ENCODE results near the gene ADAMTS5. TPM values are rescaled to one million over a fixed set of nuclear protein-coding genes. Genes with fewer than 3 reads are reported as not detected.

The ADAMTS5 gene
- total RNA-seq, 4 donors from 2014 or later, result 14.4 to 34.5 (median 20.8) TPM

DNA sequence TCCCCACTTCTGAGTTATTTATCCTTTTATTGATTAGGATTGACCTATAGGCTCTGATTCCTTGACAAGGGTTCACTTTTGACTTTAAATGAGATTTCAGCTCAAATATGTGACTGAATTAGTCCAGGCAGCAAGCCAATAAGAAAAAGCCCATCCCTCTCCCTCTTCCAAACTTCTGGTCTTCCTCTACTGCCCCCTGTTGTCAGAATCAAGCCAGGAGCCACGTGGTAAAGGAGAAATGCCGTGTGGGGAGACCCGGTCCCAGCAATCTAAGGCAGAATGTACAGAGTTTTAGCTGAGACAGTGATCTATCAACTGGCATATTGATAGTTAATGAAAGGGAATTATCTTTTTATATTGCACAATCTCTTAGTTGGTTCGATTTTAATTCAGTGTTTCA lies 5.2 kb downstream of the ADAMTS5 start:
- intact Hi-C loops (cut with DNase I), result no loop called here
- H3K4me3 ChIP-seq, result peak overlapping the region in 2 of 4 donors; percentile 64 to 69
- peak overlapping the region in 3 of 4 donors; percentile 8 to 87 (median 37) for H3K27ac ChIP-seq (replicated peaks in 1 of 4)
- no peaks in the 10 kb centered on the region for H3K9me3 ChIP-seq
- H3K4me1 ChIP-seq, result peaks cover 4 to 88% (median 79%) of the 10 kb centered on the region in 4 donors
- TF ChIP-seq EP300 (IDR thresholded peaks at IDR 0.05), result no peak
- no peak for TF ChIP-seq POLR2AphosphoS5 (IDR thresholded peaks at IDR 0.05)
- TF ChIP-seq POLR2A (IDR thresholded peaks at IDR 0.05; ENCODE audit: low read depth), result no peak
- TF ChIP-seq, protein P1, sequence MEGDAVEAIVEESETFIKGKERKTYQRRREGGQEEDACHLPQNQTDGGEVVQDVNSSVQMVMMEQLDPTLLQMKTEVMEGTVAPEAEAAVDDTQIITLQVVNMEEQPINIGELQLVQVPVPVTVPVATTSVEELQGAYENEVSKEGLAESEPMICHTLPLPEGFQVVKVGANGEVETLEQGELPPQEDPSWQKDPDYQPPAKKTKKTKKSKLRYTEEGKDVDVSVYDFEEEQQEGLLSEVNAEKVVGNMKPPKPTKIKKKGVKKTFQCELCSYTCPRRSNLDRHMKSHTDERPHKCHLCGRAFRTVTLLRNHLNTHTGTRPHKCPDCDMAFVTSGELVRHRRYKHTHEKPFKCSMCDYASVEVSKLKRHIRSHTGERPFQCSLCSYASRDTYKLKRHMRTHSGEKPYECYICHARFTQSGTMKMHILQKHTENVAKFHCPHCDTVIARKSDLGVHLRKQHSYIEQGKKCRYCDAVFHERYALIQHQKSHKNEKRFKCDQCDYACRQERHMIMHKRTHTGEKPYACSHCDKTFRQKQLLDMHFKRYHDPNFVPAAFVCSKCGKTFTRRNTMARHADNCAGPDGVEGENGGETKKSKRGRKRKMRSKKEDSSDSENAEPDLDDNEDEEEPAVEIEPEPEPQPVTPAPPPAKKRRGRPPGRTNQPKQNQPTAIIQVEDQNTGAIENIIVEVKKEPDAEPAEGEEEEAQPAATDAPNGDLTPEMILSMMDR (IDR thresholded peaks at IDR 0.05), result peak in 2 of 3 experiments; percentile 14 to 26
- WGBS, result 57% methylated on average over 4 of the region's 4 CpGs
- no peaks in the 10 kb centered on the region for H3K36me3 ChIP-seq
- DNase-seq (ENCODE audit: extremely low spot score), result no peak
- peaks cover 0 to 11% (median 0%) of the 10 kb centered on the region in 4 donors for H3K27me3 ChIP-seq

DNA sequence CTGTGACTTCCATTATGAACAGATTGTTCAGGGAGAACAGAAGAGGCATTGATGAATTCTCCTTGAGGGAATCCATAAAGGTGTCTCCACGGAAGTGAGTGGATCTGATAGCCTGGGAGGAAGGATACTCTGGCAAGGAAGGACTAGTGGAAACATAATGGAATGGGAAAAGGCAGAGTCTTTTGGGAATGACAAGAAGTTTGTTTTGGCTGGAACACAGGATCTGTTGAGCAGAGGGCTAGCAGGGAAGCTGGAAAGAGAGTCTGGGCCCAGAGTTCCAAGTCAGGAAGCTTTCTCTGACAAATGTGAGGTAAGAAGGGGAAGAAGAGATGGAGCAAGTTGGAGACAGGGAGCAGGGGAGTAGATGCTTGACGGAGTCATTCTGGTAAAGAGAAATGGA lies 8.1 kb downstream of the ADAMTS5 start:
- Histone ChIP-seq H3K4me1 (peaks cover 4 to 84% (median 67%) of the 10 kb centered on the region in 4 donors), H3K27ac (replicated peaks in 1 of 4) (peak overlapping the region in 2 of 4 donors; percentile 1 to 33), H3K27me3 (no peaks in the 10 kb centered on the region), H3K9me3 (no peaks in the 10 kb centered on the region), H3K4me3 (no peak overlapping the region), H3K36me3 (no peaks in the 10 kb centered on the region)
- intact Hi-C loops (cut with DNase I), result no loop called here
- TF ChIP-seq POLR2A (IDR thresholded peaks at IDR 0.05; ENCODE audit: low read depth) (no peak), POLR2AphosphoS5 (IDR thresholded peaks at IDR 0.05) (no peak), EP300 (IDR thresholded peaks at IDR 0.05) (no peak)
- TF ChIP-seq, protein P1 (IDR thresholded peaks at IDR 0.05), result no peak
- WGBS, result 66% methylated on average over 2 of the region's 2 CpGs
- DNase-seq (ENCODE audit: extremely low spot score), result no peak

DNA sequence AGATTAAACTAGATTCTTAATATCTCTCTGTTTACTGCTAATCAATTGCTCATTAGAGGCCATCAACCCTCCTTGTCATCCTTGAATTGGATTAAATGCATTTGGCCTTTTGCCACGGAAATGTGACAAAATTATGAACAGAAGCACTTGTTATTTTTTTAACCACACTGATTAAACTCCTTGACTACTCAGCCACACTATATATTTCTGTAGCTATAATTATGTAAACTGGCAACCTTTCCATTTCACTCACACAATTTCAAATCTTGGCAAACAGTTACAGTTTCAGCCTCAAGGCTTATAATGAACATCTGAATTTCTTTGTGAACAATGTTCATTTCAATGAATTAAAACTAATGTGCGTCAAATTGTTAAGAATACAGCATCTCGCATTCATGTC lies 10.1 kb downstream of the ADAMTS5 start:
- TF ChIP-seq POLR2A (IDR thresholded peaks at IDR 0.05; ENCODE audit: low read depth), result no peak
- Histone ChIP-seq H3K27ac (replicated peaks in 1 of 4) (no peak overlapping the region), H3K36me3 (peaks cover 0 to 7% (median 0%) of the 10 kb centered on the region in 4 donors), H3K4me1 (peaks cover 4 to 81% (median 53%) of the 10 kb centered on the region in 4 donors), H3K27me3 (no peaks in the 10 kb centered on the region), H3K4me3 (no peak overlapping the region), H3K9me3 (no peaks in the 10 kb centered on the region)
- no peak for DNase-seq (ENCODE audit: extremely low spot score)
- WGBS, result 67% methylated on average over 3 of the region's 3 CpGs
- intact Hi-C loops (cut with DNase I), result no loop called here

DNA sequence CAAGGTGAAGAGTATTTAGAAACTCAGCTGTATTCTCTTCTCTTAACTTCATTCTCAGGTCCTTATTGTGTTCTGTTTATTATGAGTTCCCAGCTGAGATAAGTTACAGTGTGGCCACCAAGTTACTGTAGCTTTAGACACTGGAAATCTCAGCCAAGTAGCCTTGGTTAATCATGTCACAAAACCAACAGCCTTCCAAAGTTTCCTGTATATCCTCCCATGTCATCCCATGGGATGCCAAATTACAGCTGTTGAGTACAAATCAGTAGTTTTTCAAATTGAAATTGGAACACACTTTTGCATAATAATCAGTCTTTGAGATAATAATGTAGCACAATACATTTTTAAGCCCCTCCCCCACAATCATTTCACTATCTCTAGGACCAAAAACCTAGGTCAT lies 10.7 kb downstream of the ADAMTS5 start:
- intact Hi-C loops (cut with DNase I), result no loop called here
- Histone ChIP-seq H3K9me3 (no peaks in the 10 kb centered on the region), H3K4me3 (no peak overlapping the region), H3K36me3 (peaks cover 0 to 7% (median 0%) of the 10 kb centered on the region in 4 donors), H3K27ac (replicated peaks in 1 of 4) (no peak overlapping the region), H3K4me1 (peaks cover 4 to 78% (median 49%) of the 10 kb centered on the region in 4 donors), H3K27me3 (no peaks in the 10 kb centered on the region)
- no peak for DNase-seq (ENCODE audit: extremely low spot score)
- no peak for TF ChIP-seq EP300 (IDR thresholded peaks at IDR 0.05)
- TF ChIP-seq, protein P1 (IDR thresholded peaks at IDR 0.05), result no peak
- no peak for TF ChIP-seq POLR2A (IDR thresholded peaks at IDR 0.05; ENCODE audit: low read depth)
- no peak for TF ChIP-seq POLR2AphosphoS5 (IDR thresholded peaks at IDR 0.05)

DNA sequence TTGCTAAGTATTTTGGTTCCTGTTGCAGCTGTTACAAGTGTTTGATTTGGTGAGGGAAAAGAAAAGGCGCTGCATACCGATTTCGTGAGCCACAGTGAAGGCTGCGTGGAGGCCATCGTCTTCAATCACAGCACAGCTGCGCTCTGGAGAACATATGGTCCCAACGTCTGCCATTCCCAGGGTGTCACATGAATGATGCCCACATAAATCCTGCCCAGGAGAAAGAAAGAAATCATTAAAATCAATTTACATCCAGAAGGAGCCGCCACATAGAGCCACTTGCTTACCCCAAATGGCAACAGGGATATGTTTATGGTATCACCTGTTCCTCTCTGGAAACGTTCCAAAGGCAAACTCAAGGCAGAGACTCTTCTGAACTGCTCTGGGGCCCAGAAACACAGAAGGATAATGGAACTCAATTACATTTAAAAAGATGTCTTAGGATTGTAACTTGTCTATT lies 12.2 kb downstream of the ADAMTS5 start:
- H3K9me3 ChIP-seq, result no peaks in the 10 kb centered on the region
- no peak overlapping the region for H3K4me3 ChIP-seq
- no peak for DNase-seq (ENCODE audit: extremely low spot score)
- peaks cover 0 to 7% (median 0%) of the 10 kb centered on the region in 4 donors for H3K36me3 ChIP-seq
- TF ChIP-seq POLR2A (IDR thresholded peaks at IDR 0.05; ENCODE audit: low read depth) (no peak), EP300 (IDR thresholded peaks at IDR 0.05) (no peak), POLR2AphosphoS5 (IDR thresholded peaks at IDR 0.05) (no peak)
- TF ChIP-seq, protein P1 (IDR thresholded peaks at IDR 0.05), result no peak
- peak overlapping the region in 2 of 4 donors; percentile 7 to 31 for H3K27ac ChIP-seq (replicated peaks in 1 of 4)
- H3K27me3 ChIP-seq, result no peaks in the 10 kb centered on the region
- intact Hi-C loops (cut with DNase I), result no loop called here
- H3K4me1 ChIP-seq, result peaks cover 2 to 66% (median 37%) of the 10 kb centered on the region in 4 donors
- WGBS, result 79% methylated on average over 9 of the region's 9 CpGs

All from esophagus muscularis mucosa (tissue), 4 donors.